Caco-2 (cell line): ENCODE results near the gene LSM10. TPM values are rescaled to one million over a fixed set of nuclear protein-coding genes. Genes with fewer than 3 reads are reported as not detected.

Experiments used
- BruUV-seq: library from RNA; stranded (reverse); fragments of 400-500 nt; replicated peaks from 2 replicates; lab custom pipeline; 2021; lab: Mats Ljungman, UMichigan
- CTCF ChIA-PET: fragments of 300-600 bp; sonication (Branson Sonifier 250); formaldehyde crosslinking; loops from one replicate; lab custom pipeline; 2022; ENCODE audit warnings: antibody characterized with exemption; lab: Charles Lee
- POLR2A ChIA-PET: fragments of 300-600 bp; sonication (Branson Sonifier 250); formaldehyde crosslinking; loops from one replicate; lab custom pipeline; 2022; ENCODE audit warnings: antibody characterized with exemption; lab: Charles Lee
- DNase-seq, 2 experiments: peaks; one replicate each; pipeline versions ENCODE4 v3.0.0 to v3.0.0-alpha.2; 2020 to 2022
- H3K27me3 ChIP-seq: replicated peaks from 2 replicates; pipeline ENCODE4 v1.6.0; 2011; ENCODE audit warnings: low read length; ENCODE audit not compliant: control insufficient read depth, insufficient read depth
- H3K36me3 ChIP-seq: 2 replicates; pipeline ENCODE4 v1.5.1; 2011; ENCODE audit warnings: low read length; ENCODE audit not compliant: control insufficient read depth, insufficient read depth
- H3K4me1 ChIP-seq: fragments of 250-450 bp; sonication (Bioruptor Pico); 2 replicates; pipeline ENCODE4 v1.5.1; 2020; ENCODE audit warnings: mild to moderate bottlenecking
- H3K4me3 ChIP-seq: 2 replicates; pipeline ENCODE4 v1.5.1; 2011; ENCODE audit warnings: low read depth, mild to moderate bottlenecking, control low read depth, low read length
- H3K9me3 ChIP-seq: fragments of 250-450 bp; sonication (Bioruptor Pico); 2 replicates; pipeline ENCODE4 v1.5.1; 2020; ENCODE audit warnings: mild to moderate bottlenecking, moderate library complexity
- H3K27ac Mint-ChIP-seq: one replicate; pipeline ENCODE4 v1.8.0; 2022; ENCODE audit warnings: mixed read lengths; ENCODE audit not compliant: unreplicated experiment
- H3K27me3 Mint-ChIP-seq: one replicate; pipeline ENCODE4 v1.8.0; 2022; ENCODE audit warnings: mixed read lengths; ENCODE audit not compliant: insufficient read depth, unreplicated experiment
- H3K36me3 Mint-ChIP-seq: one replicate; pipeline ENCODE4 v1.8.0; 2022; ENCODE audit warnings: mild to moderate bottlenecking, mixed read lengths; ENCODE audit not compliant: insufficient read depth, unreplicated experiment
- H3K4me1 Mint-ChIP-seq: one replicate; pipeline ENCODE4 v1.8.0; 2022; ENCODE audit warnings: low read depth, mixed read lengths; ENCODE audit not compliant: unreplicated experiment
- H3K4me3 Mint-ChIP-seq: one replicate; pipeline ENCODE4 v1.8.0; 2022; ENCODE audit warnings: mild to moderate bottlenecking, moderate library complexity, mixed read lengths; ENCODE audit not compliant: unreplicated experiment
- H3K9me3 Mint-ChIP-seq: one replicate; pipeline ENCODE4 v1.8.0; 2022; ENCODE audit warnings: mixed read lengths; ENCODE audit not compliant: unreplicated experiment
- CTCF ChIP-seq, 2 experiments: fragments of 200-600 bp in 1 of 2; IDR thresholded peaks; 1 replicate in 1 of 2; 2 replicates in 1 of 2; pipeline versions ENCODE4 v1.5.1 to v1.8.0; 2011 to 2022; ENCODE audit warnings: antibody characterized with exemption in 1 of 2, control low read depth in 1 of 2, inconsistent platforms in 1 of 2, low read depth in 1 of 2, low read length in 1 of 2, mild to moderate bottlenecking in 1 of 2, moderate library complexity in 1 of 2; ENCODE audit not compliant: insufficient read depth in 1 of 2, severe bottlenecking in 1 of 2, unreplicated experiment in 1 of 2
- intact Hi-C: fragments of 100-400 bp; cut with micrococcal nuclease; formaldehyde crosslinking; loops from one replicate; pipeline ENCODE4 v1.10.0; 2022; ENCODE audit not compliant: unreplicated experiment
- total RNA-seq: library from RNA; stranded (reverse); gene quantifications from 2 replicates; pipeline ENCODE4 v1.2.3, GENCODE V29; 2022

The LSM10 gene
- total RNA-seq, 1 experiment from 2014 or later, result 20.7 TPM

DNA sequence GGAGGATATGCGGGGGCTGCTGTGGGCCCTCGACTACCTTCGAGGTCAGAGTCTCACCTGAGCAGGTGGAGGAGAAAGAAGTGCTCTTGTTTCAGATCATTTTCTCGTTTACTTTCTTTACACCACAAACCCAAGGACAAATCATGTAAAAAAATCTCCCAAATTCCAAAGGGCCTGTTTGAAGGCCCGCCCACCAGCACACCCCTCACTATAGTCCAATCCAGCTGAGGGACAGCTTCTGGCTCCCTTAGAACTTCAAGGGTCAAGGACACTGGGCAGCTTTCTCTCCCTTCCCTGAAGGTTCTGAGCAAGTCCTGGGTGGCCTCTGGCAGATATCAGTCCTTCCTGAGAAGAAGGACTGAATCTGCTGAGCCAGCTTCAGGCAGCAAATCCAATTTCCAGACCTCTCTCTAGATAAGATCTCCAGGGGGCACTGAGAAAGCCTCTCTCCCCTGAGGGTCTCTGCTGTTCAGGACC lies 17.5 kb downstream of the LSM10 start:
- H3K27ac Mint-ChIP-seq, result no peak overlapping the region

GRCh38 chr1:36377791-36378492 lies 19.8 kb downstream of the LSM10 start:
- CTCF ChIA-PET, result no interaction called here
- no TSS peak for BruUV-seq
- Mint-ChIP-seq H3K27ac (no peak overlapping the region), H3K4me1 (peaks cover 14% of the 10 kb centered on the region), H3K36me3 (peaks cover 11% of the 10 kb centered on the region), H3K27me3 (no peaks in the 10 kb centered on the region), H3K4me3 (no peak overlapping the region), H3K9me3 (no peaks in the 10 kb centered on the region)
- Histone ChIP-seq H3K27me3 (no peaks in the 10 kb centered on the region), H3K9me3 (no peaks in the 10 kb centered on the region), H3K4me3 (no peak overlapping the region), H3K36me3 (no peaks in the 10 kb centered on the region), H3K4me1 (no peaks in the 10 kb centered on the region; the same call in 1 of the 2 replicates)
- TF ChIP-seq CTCF (IDR thresholded peaks at IDR 0.05; ENCODE audit: insufficient read depth in 1 of 2, low read depth in 1 of 2, low read length in 1 of 2, severe bottlenecking in 1 of 2, unreplicated experiment in 1 of 2), result no peak
- DNase-seq, result no peak
- intact Hi-C loops, result no loop called here
- POLR2A ChIA-PET, result interaction anchor here (0.8 kb wide), 1 partner anchor 9 kb away, joined by 3 read pairs; no protein-coding TSS in a partner anchor

More for the DNA sequence above, 17.5 kb downstream of the LSM10 start:
- Histone ChIP-seq H3K27me3 (no peaks in the 10 kb centered on the region), H3K36me3 (no peaks in the 10 kb centered on the region), H3K4me1 (peaks cover 3% of the 10 kb centered on the region; the same call in 1 of the 2 replicates), H3K4me3 (no peak overlapping the region), H3K9me3 (no peaks in the 10 kb centered on the region)
- peaks cover 33% of the 10 kb centered on the region for H3K4me1 Mint-ChIP-seq
- DNase-seq, result no peak
- TF ChIP-seq CTCF (IDR thresholded peaks at IDR 0.05; ENCODE audit: insufficient read depth in 1 of 2, low read depth in 1 of 2, low read length in 1 of 2, severe bottlenecking in 1 of 2, unreplicated experiment in 1 of 2), result no peak
- no peak overlapping the region for H3K4me3 Mint-ChIP-seq
- CTCF ChIA-PET, result no interaction called here
- POLR2A ChIA-PET, result no interaction called here
- no peaks in the 10 kb centered on the region for H3K27me3 Mint-ChIP-seq
- intact Hi-C loops, result loop anchor here (10.0 kb wide), 1 partner anchor 155 kb away; the partner anchor contains the start of gene THRAP3
- H3K9me3 Mint-ChIP-seq, result no peaks in the 10 kb centered on the region
- H3K36me3 Mint-ChIP-seq, result peaks cover 17% of the 10 kb centered on the region
- no TSS peak for BruUV-seq

GRCh38 chr1:36372617-36373016 lies 25.1 kb downstream of the LSM10 start:
- BruUV-seq, result no TSS peak
- Mint-ChIP-seq H3K4me1 (no peaks in the 10 kb centered on the region), H3K4me3 (no peak overlapping the region), H3K36me3 (no peaks in the 10 kb centered on the region), H3K27ac (no peak overlapping the region), H3K9me3 (no peaks in the 10 kb centered on the region), H3K27me3 (no peaks in the 10 kb centered on the region)
- intact Hi-C loops, result no loop called here
- H3K36me3 ChIP-seq, result no peaks in the 10 kb centered on the region
- H3K27me3 ChIP-seq, result no peaks in the 10 kb centered on the region
- POLR2A ChIA-PET, result interaction anchor here (0.6 kb wide), 1 partner anchor 45 kb away, joined by 6 read pairs; no protein-coding TSS in a partner anchor
- no peaks in the 10 kb centered on the region for H3K9me3 ChIP-seq
- H3K4me3 ChIP-seq, result no peak overlapping the region
- no peaks in the 10 kb centered on the region; the same call in 1 of the 2 replicates for H3K4me1 ChIP-seq
- no peak for DNase-seq
- CTCF ChIA-PET, result no interaction called here
- TF ChIP-seq CTCF (IDR thresholded peaks at IDR 0.05; ENCODE audit: insufficient read depth in 1 of 2, low read depth in 1 of 2, low read length in 1 of 2, severe bottlenecking in 1 of 2, unreplicated experiment in 1 of 2), result no peak
